ENCODE measurements around the gene FOSL2.

FOSL2 gene

DNA sequence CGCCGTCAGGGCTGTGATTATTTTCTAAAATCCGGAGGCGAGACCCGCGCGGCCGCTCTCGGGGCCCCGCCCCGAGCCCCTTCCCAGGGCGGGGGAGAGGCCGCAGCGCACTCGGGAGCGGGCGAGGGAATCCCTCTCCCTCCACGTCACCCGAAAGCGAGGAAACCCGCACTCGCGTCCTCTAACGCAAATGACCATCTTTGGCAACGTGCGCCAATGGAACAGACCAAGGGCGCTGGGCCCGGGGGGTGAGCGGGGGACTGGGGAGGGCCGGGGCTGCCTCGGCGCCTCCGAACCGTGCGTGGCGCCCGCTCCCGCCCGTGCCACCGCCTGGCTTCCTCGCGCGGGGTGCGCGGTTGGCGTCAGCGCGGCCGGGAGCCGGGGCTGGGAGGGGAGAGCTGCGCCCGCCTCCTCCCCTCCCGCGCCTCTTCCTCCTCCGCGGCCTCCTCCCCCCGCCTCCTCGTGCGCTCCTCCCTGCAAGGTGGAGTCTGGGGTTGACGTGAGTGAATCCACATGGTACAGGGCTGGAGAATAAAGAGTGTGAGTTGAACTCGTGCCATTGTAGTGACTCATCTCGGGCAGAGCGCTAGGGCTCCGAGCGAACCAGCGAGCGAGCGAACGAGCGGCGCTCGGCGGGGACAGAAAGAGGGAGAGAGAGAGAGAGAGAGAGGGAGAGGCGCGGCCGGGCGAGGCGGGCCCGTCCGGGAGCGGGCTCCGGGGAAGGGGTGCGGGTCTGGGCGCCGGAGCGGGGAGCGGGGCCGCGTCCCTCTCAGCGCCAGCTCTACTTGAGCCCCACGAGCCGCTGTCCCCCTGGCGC lies at the start of gene FOSL2:
Gene FOSL2 (plus strand): TSS at position 562 of the 817 bp plus-strand sequence. CDS start 863 bp downstream, outside the sequence.
- DNase-seq (ENCODE audit: low read depth in 2 of 2) = peak; percentile 82 to 87

DNA sequence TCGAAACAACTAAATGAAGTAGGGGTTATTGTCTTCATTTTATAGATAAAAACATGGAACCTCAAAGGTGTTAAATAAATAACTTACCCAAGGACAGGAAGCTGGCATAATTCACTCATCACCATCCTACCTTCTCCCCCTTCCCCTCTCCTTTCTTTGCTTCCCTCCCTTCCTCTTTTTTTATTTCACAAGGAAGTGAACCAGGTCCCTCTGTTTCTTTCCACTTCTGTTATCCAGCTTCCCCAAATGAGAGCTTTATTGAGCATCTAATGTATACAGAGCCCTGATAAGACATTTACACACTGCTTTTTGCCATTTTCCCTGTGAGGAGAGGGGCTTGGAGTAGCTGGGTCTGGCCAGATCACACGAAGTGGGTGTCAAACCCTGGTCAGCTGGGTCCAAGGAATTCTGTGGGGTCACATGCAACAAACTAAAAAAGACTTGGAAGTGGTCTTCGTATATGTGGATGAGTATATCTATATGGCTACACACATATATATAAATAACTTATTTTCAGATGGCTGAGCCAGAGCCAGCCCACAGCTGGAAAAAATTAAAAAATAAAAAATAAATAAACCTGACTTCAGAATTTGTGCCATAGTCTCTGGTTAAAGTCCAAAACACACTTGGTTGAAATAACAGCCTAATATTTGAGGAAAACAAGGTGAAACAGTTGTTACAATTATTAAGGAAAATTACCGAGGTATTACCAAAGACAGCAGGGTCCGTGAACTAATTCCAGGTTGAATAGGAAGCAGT lies 49.3 kb upstream of the FOSL2 start:
- DNase-seq (ENCODE audit: low read depth in 2 of 2) = no peak

DNA sequence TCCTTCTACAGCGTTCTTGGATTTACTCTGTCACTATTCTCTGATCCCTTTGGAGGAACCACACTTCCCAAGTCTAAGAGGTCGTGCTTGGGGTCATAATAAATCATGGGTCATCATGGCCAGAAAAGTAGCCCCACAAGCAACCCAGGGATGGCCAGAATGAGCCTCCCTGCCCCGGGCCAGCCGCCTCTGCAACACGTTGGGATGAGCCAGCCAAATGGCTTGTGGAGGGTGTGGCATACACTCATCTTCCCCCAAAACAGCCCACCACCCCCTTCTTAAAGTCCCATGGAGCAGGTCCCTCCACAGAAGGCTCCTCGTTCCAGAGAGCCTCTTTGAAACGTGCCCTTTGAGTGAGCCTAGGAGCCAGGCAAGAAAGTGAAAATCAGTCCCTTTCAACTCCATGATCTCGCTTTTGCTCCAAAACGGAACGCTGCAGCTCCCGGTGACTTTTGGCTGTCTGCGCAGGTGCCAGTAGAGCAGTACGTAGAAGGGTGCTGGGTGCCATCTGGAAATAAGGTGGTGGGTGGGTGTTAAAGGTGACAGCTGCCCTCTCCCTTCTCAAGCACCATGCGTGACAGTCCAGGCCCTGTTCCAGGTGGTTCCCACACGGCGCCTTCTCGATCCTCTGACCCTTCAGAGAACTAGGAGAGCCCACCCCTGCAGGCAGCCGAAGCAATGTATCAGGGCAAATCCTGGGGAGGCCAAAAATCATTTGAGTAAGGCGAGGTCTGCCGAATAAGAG lies 48.5 kb upstream of the FOSL2 start:
- DNase-seq (ENCODE audit: low read depth in 2 of 2) = no peak

DNA sequence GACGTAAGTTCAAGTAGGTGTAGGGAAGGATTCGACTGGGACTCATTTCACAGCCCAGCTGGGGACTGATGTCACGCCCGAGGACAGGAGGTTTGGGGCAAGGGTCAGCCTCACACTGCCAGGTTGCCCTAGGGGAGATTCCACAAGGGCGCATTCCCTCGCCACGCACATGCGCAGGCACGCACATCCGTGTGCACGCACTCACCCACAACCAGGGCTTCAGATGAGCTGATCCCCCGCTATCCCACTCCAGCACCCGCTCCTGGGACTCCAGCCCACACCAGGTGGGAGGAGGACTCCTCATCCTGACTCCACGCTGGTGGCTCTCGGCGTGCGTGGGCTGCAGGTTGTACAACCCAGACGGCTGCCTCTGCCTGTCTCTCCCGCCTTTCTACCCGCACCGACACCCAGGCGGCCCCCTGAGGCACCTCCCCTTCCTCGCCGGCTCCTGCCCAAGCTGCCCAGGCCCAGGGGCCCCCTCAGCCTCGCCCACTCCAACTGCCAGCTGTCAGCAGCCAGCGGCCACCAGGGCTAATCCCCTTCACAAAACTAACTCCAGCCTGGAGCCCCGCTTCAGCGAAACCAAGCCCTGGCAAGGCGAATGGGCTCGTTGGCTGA lies 47.8 kb upstream of the FOSL2 start:
- no peak for DNase-seq (ENCODE audit: low read depth in 2 of 2)

DNA sequence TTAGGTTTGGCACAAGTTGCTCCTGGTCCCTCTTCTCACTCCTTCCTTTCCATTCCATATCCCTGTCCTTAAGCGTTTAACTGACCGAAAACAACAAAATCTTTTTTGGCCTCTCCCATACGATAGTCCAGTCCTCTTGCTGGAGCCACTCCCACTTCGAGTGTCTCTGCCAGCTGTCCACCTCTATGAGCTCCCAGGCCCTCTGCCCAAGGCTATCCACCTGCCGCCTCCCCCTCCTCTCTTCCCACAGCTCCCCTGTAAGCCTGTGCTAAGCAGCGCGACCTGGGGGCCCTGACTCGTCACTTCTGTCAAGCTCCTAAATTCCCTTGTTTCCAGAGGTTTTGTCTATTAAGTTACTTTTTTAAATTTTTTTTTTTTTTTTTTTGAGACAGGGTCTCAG lies 47.0 kb upstream of the FOSL2 start:
- no peak for DNase-seq (ENCODE audit: low read depth in 2 of 2)

DNA sequence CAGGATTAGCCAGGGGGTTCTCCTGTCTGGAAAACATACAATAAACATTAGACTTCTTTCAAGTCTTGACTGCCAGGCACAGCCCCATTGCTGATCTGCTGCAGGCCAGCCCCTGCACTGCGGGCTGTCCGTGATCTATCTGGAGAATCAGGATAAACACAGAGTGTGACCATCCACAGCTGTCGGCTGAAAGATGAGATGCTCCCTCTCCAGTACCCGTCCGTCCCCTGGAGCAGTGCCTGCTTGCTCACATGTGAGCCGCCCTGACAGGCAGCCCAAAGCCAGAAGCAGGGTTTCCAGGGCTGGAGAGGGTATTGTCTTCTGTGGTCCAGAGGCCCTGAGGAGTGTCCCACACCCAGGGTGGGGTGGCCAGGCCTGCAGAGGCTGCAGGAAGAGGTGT lies 46.1 kb upstream of the FOSL2 start:
- no peak for DNase-seq (ENCODE audit: low read depth in 2 of 2)

DNA sequence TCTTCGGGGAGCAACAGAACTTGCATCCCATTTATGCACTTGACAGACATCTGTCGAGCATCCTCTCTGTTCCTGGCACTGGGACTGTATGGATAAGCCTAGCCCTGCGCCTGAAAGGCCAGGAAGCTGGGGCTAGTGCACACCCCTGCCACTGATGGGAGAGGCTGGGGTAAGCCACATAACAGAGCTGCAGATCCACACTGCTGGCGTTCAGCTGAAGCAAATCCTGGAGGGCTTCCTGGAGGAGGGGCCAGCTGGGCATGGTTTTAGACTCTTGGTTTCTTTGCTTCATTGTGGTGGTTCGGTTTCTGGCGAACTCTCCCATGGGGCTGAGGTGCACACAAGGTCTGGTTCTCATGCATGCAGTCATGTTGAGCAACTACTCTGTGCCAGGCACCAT lies 45.5 kb upstream of the FOSL2 start:
- DNase-seq (ENCODE audit: low read depth in 2 of 2) = no peak

DNA sequence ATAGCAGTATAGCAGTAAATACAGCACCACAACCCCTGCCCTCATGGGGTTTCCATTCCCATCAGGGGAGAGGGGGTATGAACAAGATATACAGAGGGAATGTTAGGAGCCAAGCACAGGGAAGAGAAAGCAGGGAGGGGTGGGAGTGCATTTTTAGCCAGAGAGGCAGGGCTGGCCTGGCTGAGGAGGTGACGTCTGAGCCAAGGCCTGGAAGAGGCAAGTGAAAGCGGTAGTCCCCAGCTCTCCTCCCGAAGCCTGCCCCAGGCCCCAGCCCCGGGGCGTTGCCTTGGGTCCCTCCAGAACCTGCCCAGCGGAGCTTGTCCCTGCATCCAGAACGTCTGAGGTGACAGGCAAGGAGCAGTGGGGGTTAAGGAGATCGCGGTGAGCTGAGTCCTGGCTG lies 45.1 kb upstream of the FOSL2 start:
- no peak for DNase-seq (ENCODE audit: low read depth in 2 of 2)

DNA sequence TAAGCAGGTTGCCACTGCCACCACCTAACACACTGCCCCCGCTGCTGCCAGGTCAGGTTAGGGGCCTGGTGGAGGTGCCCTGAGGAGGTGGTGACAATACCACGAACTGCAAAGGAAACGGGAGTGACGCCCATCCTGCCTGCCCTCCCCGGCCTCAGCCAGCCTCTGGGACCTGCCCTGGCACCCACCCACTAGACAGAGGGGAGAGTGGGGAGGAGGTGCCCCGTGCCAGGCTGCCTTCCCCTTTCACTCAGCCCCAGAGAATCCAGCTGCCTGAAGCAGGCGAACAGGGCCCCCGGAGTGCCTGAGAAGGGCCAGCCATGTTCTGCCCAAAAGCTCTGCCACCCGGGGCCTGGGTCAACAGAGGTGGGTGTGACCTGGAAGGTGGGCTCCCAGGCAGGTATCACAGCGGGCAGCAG lies 44.5 kb upstream of the FOSL2 start:
- peak; percentile 16 to 20 for DNase-seq (ENCODE audit: low read depth in 2 of 2)

DNA sequence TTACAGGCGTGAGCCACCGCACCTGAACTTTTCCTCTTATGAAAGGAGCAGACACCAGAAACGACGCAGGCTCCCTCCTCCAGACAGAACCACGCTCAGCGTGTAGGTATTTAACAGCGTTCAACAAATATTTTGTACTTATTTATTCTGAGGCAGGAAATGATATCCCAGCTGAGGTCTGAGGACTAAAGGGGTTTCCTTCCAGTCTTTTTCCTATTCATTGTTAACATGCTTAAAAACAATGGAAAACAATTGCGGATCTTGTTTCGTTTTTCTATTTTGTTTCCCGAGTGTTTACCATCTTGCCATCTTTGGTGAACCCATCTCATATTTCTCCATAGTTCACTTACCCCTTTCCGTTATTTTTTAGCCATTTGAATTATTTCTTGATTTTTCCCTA lies 43.7 kb upstream of the FOSL2 start:
- no peak for DNase-seq (ENCODE audit: low read depth in 2 of 2)

DNA sequence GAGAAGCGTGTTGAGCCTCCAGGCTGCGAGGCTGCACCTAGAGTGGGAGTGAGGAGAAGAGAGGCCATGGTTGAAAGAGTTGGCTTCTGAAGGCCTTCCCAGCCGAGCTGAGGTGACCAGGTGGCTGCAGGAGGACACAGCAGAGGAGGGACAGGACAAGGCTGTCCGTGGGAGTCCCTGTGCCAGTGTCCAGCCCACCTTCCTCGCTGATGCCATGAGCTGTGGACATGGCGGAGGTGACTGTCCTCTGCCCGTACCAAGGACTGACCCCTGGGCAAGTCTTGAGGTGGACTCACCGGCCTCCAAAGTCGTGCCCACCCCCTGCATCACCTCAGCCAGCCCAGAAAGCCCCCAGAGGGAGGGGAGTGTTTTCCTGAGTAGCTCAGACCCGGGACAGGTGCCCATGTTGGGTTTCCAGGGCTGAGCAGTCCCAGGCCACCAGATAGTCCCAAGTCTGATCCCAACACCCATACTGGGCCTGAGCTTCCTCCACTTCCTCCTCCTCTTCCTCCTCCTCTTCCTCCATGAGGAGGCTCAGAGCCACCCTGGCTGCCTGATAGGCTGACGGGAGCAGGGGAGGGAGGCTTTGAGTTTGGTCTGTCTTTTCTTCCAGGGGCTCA lies 43.0 kb upstream of the FOSL2 start:
- no peak for DNase-seq (ENCODE audit: low read depth in 2 of 2)

DNA sequence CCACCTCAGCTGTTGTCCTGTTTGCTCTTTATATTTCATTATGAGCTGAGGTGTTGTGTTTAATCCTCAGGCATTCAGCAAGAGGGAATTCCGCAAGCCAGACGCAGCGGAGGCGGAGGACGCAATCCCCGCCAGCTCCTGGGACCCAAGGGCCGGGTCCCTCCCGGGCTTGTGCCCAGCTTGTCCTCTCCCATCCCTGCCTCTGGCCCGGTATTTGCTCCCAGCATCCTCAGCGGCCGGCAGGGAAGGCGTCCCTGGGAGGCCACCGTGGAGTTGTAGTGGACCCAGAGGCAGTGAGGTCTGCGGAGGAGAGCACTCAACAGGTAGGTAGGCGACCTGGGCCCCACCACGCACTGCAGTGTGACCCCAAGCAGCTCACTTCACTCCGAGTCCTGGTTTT lies 42.5 kb upstream of the FOSL2 start:
- no peak for DNase-seq (ENCODE audit: low read depth in 2 of 2)

DNA sequence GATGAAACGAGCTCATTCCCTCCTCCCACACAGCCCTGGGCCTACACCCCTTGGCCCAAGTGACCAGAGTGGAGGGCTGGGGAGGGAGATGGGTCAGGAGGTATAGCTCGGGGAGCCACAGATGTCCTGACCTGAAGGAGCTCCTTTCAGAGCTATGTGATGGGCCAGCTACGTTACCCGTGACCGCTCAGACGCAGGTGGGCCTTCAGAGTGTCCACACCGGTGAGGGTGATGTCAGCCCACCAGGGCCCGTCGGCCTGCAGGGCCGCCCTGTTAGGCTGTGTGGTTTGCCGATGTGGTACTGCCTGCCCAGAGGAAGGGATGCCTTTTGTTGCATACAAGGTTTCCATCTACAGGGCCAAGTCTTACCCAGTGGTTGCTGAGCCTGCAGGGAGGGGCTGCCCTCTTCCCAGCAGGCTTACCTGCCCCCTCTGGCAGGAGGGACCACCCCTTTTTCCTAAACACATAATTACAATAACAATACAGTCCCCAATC lies 41.8 kb upstream of the FOSL2 start:
- no peak for DNase-seq (ENCODE audit: low read depth in 2 of 2)

DNA sequence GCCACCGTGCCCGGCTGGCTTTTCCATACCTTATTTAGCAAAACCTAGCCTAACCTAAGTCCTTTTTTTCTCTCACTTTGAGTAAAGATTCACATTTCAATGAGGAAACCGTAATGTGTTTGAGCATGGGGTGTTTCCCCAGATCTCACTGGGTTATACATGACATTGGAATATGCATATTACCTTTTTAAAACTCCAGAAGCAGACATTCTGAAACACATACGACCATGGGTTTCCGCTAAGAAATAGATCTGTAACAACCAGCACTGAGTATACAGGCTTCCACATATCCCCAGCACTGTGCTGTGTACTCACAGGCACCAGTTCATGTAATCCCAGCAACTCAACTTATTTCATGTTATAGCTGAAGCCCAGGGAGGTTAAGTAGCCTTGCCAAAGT lies 41.0 kb upstream of the FOSL2 start:
- DNase-seq (ENCODE audit: low read depth in 2 of 2) = no peak

DNA sequence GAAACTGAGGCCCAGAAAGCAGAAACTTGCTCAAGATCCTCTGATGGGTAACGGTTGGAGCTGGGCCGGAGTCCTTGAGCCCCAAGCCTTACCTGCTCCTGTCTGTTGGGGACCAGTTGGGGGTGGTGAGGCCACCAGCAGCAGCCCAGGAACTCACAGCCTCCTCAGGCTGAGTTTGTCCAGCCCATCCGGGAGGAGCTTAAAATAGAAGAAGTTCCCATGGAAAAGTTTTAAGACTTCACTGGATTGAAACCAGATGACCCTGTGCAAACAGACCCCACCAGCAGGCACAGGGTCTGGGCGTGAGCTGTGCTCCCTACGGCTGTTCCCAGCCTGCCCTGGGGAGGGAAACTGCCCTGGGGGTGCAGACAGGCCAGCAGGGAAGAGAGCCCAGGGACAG lies 40.6 kb upstream of the FOSL2 start:
- DNase-seq (ENCODE audit: low read depth in 2 of 2) = no peak

DNA sequence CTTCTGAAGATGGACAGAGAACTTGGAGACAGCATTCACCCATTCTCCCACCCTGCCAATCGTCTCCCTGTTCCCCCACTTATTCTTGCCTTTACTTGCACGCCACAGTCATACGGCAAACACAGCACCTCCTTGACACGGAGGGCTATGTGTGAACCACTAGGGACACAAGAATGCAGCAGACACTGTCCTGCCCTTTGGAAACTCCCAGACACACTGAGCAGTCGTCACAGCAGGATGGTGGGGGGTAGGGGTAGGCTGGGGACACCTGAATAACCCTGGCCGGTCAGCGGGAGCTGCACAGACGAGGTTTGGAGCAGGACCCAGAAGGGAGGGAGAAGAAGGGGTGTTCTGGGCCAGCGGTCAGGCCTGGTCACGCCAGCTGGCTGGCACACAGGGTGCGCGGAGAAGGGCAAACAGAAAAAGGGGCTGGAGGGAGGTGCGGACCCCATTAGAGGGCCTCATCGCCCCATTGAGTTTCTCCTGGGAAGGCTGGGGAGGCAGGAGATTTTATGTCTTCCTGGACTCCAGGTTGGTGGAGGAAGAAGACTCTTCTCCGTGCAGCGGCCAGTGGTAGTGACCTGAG lies 40.0 kb upstream of the FOSL2 start:
- no peak for DNase-seq (ENCODE audit: low read depth in 2 of 2)

DNA sequence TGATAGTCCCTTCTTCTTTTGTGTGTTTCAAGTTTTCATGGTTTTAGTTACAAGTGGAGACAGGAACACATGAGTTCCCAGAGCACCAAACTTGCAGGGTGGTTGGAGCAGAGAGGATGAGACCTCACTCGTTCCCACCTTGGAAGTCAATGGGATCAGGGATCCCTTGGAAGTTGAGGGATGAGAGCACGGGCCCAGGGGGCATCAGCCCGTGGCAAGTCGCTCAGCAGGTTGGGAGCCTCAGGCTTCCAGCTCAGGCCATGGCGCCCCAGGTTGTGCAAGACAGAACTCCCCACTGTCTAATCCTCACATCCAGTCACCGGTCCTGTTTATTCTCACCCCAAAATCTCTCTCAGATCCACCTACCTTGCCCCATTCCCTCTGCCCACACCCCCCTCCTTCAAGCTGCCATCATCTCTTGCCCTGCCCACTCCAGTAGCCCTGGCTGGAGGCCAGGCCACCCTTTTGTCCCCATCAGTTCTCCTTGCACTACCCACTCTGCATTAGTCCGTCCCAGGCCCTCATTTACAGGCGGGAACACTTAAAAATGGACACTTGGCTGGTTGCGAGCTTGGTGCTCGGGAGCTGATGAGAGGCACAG lies 37.6 kb upstream of the FOSL2 start:
- DNase-seq (ENCODE audit: low read depth in 2 of 2) = no peak

DNA sequence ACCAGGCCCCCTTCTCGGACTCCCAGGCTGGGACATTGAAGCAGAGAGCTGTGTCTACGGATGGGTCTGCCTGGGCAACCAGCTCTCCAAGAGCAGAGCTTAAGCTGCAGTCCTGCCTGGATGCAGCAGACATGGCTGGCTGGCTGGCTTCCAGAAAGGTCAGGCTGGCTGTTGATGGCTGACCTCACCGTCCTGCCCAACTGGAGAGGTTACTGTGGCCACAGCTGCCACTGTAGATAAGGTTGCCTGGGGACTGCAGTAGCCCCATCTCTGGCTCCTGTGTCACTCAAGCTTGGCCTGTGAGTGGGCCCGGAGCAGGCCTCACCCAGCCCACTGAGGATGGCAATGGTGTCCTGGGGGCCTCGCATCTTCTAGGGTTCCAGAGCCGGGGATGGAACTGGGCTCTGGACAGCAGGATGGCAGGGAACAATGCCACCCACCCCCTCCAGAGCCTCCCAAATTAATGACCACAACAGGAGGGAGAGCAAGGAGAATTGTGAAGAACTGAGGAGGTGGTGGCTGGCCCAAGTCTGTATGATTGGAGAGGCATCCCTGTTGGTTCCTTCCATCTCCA lies 37.0 kb upstream of the FOSL2 start:
- no peak for DNase-seq (ENCODE audit: low read depth in 2 of 2)

DNA sequence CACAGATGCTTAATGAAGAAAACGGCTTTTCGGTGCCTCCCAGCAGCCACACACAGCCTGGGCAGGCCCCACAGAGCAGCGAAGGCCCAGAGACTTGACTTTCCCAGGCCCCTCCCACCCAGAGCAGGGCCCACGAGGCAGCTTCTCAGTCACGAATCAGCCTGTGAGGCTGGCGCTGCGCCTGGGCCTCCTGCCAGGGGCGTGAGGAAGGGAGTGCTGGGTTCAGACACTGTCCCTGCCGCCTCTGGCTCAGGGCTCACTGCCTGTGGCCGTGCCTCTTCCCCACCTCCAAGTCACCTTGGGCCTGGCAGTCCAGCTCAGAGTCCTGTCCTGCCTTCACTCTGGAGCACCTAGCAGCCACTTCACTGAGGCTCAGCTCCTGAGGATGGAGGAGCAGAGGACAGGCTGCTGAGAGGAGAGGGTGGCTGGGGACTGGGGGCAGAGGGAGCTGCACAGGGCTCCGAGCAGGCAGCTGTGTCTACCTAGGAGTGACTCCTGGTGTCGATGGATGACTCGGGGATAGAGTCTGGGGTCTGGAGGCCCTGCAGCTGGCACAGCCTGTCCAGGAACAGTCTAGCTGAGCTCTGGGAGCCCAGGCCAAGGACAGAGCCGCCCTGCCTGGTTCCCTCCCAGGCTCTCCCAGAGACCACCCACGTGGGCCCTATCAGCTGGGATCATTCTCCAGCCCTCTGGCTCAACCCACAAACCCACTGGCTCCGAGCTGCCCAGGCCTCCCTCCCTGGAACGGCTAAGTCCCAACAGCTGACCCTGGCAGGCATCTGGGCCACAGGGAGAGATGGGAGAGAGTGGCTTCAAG lies 36.4 kb upstream of the FOSL2 start:
- peak in 1 of 2 donors; percentile 19 for DNase-seq (ENCODE audit: low read depth in 2 of 2)
